Measurements from ENCODE around the gene RAB3IL1. TPM values are rescaled to one million over a fixed set of nuclear protein-coding genes. Genes with fewer than 3 reads are reported as not detected.

Gene RAB3IL1
- total RNA-seq, 1 donor, result not detected

DNA sequence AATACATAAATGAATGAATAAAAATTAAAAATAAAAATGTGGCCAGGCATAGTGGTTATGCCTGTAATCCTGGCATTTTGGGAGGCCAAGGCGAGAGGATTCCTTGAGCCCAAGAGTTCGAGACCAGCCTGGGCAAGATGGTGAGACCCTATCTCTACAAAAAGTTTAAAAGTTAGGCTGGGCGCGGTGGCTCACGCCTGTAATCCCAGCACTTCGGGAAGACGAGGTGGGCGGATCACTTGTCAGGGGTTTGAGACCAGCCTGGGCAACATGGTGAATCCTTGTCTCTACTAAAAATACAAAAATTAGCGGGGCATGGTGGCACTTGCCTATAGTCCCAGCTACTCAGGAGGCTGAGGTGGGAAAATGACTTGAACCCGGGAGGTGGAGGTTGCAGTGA is 23.1 kb upstream of the RAB3IL1 start:
- Histone ChIP-seq H3K9me3 (ENCODE audit: low read depth, low read length) (no peaks in the 10 kb centered on the region), H3K4me1 (ENCODE audit: insufficient read depth, low read length) (no peaks in the 10 kb centered on the region), H3K27me3 (ENCODE audit: insufficient read depth, low read length) (peaks cover 13% of the 10 kb centered on the region), H3K4me3 (ENCODE audit: low read length) (no peak overlapping the region)

DNA sequence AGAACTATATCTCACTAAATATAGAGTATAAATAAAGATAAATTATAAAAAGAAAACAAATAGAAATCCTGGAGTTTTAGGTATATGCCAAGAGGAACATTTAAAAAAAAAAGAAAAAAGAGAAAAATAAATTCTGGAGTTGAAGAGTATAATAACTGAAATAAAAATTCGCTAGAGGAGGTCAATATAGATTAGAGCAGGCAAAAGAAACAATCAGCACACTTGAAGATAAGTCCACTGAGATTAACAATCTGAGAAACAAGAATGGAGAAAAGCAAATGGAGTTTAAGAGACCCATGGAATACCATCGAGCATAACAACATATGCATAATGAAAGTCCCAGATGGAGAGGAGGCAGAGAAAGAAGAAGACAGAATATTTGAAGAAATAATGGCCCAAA is 18.5 kb upstream of the RAB3IL1 start:
- Histone ChIP-seq H3K27me3 (ENCODE audit: insufficient read depth, low read length) (peaks cover 18% of the 10 kb centered on the region), H3K9me3 (ENCODE audit: low read depth, low read length) (no peaks in the 10 kb centered on the region), H3K4me3 (ENCODE audit: low read length) (no peak overlapping the region), H3K4me1 (ENCODE audit: insufficient read depth, low read length) (no peaks in the 10 kb centered on the region)

GRCh38 chr11:61930933-61931332 is 13.6 kb upstream of the RAB3IL1 start:
- Histone ChIP-seq H3K27me3 (ENCODE audit: insufficient read depth, low read length) (peaks cover 6% of the 10 kb centered on the region), H3K4me1 (ENCODE audit: insufficient read depth, low read length) (no peaks in the 10 kb centered on the region), H3K4me3 (ENCODE audit: low read length) (no peak overlapping the region), H3K9me3 (ENCODE audit: low read depth, low read length) (no peaks in the 10 kb centered on the region)

GRCh38 chr11:61928606-61929005 is 11.2 kb upstream of the RAB3IL1 start:
- Histone ChIP-seq H3K9me3 (ENCODE audit: low read depth, low read length) (no peaks in the 10 kb centered on the region), H3K27me3 (ENCODE audit: insufficient read depth, low read length) (peaks cover 3% of the 10 kb centered on the region), H3K4me3 (ENCODE audit: low read length) (no peak overlapping the region), H3K4me1 (ENCODE audit: insufficient read depth, low read length) (no peaks in the 10 kb centered on the region)

- H3K27me3 ChIP-seq (ENCODE audit: insufficient read depth, low read length), result peaks cover 3% of the 10 kb centered on the region
- peaks cover 11% of the 10 kb centered on the region for H3K4me1 ChIP-seq (ENCODE audit: insufficient read depth, low read length)
- H3K9me3 ChIP-seq (ENCODE audit: low read depth, low read length), result no peaks in the 10 kb centered on the region
- no peak overlapping the region for H3K4me3 ChIP-seq (ENCODE audit: low read length)
Observed at GRCh38 chr11:61927501-61927900, 10.1 kb upstream of the RAB3IL1 start.

DNA sequence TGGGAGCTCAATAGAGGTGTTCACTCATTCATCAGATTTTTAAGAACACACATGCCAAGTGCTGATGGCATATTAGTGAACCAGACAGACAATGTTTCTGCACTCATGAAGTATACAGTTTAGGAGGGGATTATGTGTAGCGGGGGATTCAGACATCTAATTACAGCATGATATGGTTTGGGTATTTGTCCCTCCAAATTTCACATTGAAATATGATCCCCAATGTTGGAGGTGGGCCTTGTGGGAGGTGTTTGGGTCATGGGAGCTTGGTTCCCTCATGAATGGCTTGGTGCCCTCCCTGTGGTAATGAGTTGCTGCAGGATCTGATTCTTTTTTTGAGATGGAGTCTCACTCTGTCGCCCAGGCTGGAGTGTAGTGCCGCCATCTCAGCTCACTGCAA is 8.9 kb upstream of the RAB3IL1 start:
- Histone ChIP-seq H3K4me1 (ENCODE audit: insufficient read depth, low read length) (peaks cover 23% of the 10 kb centered on the region), H3K4me3 (ENCODE audit: low read length) (no peak overlapping the region), H3K9me3 (ENCODE audit: low read depth, low read length) (no peaks in the 10 kb centered on the region), H3K27me3 (ENCODE audit: insufficient read depth, low read length) (peaks cover 1% of the 10 kb centered on the region)

DNA sequence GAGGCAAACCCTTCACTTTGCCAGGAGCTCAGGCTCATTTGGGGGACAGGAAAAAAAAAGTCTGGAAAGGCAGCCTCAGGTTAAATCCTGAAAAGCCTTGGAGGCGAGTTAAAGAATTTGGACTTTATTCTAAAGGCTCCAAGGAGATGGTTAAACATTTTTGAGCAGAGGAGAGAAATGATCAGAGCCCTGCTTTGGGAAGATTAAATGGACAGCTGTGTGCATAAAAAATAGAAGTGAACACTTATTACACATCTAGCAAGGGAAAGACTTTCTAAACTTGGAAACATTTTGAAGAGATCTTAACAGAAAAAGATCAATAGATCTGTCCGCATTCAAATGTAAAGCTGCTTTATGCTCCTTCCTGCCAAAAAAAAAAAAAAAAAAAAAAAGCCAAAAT is 8.4 kb upstream of the RAB3IL1 start:
- Histone ChIP-seq H3K27me3 (ENCODE audit: insufficient read depth, low read length) (no peaks in the 10 kb centered on the region), H3K4me3 (ENCODE audit: low read length) (no peak overlapping the region), H3K9me3 (ENCODE audit: low read depth, low read length) (no peaks in the 10 kb centered on the region), H3K4me1 (ENCODE audit: insufficient read depth, low read length) (peaks cover 25% of the 10 kb centered on the region)

GRCh38 chr11:61924064-61924455 is 6.7 kb upstream of the RAB3IL1 start:
- H3K4me3 ChIP-seq (ENCODE audit: low read length), result no peak overlapping the region
- H3K27me3 ChIP-seq (ENCODE audit: insufficient read depth, low read length), result peaks cover 3% of the 10 kb centered on the region
- no peaks in the 10 kb centered on the region for H3K9me3 ChIP-seq (ENCODE audit: low read depth, low read length)
- peaks cover 25% of the 10 kb centered on the region for H3K4me1 ChIP-seq (ENCODE audit: insufficient read depth, low read length)

DNA sequence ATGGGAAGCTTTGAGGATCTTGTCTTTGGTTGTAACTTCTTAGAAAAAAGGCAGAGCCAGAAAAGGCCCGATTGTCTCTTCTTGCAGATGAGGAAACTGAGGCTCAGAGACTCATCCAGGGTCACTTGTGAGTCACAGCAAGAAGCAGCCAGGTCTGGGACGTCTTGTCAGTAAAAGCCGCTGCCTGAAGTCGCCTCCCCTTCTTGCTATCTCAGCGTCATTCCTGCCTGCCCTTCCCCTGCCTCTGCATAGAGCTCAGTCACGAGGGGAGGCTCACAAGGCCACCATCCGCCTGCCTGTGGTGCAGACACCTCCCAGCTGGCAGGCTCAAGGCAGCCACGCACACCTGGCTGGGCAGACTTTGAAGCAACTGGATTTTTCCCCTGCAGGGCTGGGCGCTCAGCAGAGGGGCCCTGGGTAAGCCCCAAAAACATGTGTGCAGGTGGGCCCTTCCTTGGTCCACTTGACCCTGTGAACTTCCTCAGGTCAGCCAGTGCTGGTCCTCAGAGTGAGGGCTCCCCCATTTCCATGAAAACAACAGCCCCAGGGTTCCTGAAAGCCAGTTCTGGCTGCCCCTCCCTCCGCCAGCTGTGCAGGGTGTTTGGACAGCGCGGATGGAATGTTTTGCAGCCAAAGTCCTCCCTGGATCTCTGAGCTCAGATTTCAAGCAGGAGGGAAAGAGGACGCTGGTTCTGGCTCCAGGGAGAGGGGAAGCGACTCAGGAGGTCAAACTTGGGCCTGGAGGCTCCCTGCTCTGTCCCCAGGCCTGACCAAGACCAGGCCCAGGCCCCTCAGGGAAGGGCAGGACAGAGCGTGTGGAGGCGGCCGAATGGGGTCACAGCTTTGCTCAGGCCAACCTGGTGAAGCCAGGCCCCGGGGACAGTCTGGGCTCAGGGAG is 6.0 kb upstream of the RAB3IL1 start:
- H3K27me3 ChIP-seq (ENCODE audit: insufficient read depth, low read length), result peaks cover 10% of the 10 kb centered on the region
- H3K4me1 ChIP-seq (ENCODE audit: insufficient read depth, low read length), result peaks cover 25% of the 10 kb centered on the region
- no peaks in the 10 kb centered on the region for H3K9me3 ChIP-seq (ENCODE audit: low read depth, low read length)
- H3K4me3 ChIP-seq (ENCODE audit: low read length), result no peak overlapping the region

DNA sequence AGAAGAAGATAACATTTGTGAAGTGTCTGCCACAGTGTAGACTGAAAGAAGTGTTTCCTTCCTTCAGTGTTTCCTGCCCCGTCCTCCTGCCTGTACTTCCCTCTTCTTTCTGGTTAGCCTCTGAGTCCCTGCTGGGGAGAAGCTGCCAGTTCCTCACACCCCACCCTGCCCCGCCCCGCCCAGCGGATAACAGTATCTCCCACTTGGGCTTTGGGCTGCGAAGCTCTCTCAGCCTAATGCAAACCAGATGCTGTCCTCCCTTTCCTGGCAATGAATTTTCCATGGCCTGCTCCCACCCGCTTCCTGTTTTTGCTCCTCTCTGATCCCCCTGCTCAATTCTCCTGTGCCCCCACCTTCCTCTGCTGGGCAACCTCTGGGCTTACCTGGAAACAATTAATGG is 5.2 kb upstream of the RAB3IL1 start:
- Histone ChIP-seq H3K9me3 (ENCODE audit: low read depth, low read length) (no peaks in the 10 kb centered on the region), H3K4me3 (ENCODE audit: low read length) (no peak overlapping the region), H3K27me3 (ENCODE audit: insufficient read depth, low read length) (peaks cover 18% of the 10 kb centered on the region), H3K4me1 (ENCODE audit: insufficient read depth, low read length) (peaks cover 29% of the 10 kb centered on the region)

DNA sequence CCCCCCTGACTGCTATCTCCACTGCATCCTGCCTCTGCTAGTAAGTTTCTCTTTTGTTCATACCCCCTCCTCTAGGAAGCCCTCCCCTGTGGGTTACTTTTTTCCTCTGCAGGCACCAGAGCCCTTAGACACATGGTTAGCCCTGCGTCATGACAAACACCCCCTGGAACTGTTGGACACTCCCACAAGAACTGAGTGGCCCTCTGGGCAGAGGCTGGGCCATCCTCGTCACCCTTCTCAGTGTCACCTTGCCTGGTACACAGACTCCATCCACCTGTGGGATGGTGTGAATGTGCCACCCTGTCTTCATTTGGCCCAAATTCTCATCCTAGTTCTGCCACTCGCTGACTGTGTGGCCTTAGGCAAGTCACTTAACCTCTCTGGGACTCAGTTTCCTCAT is 4.1 kb upstream of the RAB3IL1 start:
- H3K27me3 ChIP-seq (ENCODE audit: insufficient read depth, low read length), result peaks cover 22% of the 10 kb centered on the region

DNA sequence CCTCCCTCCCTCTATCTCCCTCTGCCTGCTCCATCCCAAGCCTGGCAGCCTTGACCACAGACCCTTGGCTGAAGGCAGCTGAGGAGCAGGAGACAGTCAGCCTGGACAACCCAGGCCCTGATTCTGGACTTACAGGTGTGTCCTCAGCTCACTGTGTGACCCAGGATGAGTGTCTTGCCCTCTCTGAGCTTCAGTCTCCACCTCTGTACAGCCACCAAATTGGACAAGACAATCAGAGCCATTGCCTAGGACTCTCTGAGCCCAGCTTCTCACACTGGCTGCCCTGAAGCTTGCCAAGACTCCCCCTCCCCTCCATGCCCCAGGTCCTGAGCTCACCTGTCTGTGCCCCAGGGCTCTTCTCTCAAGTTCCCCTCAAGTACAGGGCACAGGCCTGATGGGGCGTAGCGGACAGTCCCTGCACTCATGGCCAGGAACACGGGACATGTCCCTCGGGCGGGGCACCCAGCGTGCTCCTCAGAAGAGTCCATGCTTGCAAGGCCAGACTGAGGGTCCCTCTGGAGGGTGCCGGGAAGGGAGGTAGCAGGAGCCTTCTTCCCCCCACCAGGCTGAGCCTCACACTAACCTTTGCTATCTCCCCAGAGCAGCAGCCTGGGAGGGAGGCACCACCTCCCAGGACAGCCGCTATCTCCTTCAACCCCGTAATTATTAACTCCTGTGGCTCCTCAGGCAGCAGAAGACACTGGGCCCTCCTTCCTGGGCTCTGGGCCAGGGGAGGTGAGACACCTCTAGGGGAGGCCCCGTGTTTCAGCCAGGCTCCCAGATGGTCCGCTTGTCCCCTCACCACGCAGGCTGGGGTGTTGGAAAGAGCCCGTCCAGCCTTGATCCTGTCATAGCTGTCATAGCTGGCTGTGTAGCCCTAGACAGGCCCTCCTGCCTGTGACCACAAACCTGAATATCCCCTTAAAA is 2.6 kb upstream of the RAB3IL1 start:
- H3K27me3 ChIP-seq (ENCODE audit: insufficient read depth, low read length), result peaks cover 26% of the 10 kb centered on the region
- no peak overlapping the region for H3K4me3 ChIP-seq (ENCODE audit: low read length)
- no peaks in the 10 kb centered on the region for H3K9me3 ChIP-seq (ENCODE audit: low read depth, low read length)
- H3K4me1 ChIP-seq (ENCODE audit: insufficient read depth, low read length), result peaks cover 38% of the 10 kb centered on the region

More for the DNA sequence above, 4.1 kb upstream of the RAB3IL1 start:
- peaks cover 36% of the 10 kb centered on the region for H3K4me1 ChIP-seq (ENCODE audit: insufficient read depth, low read length)
- no peak overlapping the region for H3K4me3 ChIP-seq (ENCODE audit: low read length)
- H3K9me3 ChIP-seq (ENCODE audit: low read depth, low read length), result no peaks in the 10 kb centered on the region

DNA sequence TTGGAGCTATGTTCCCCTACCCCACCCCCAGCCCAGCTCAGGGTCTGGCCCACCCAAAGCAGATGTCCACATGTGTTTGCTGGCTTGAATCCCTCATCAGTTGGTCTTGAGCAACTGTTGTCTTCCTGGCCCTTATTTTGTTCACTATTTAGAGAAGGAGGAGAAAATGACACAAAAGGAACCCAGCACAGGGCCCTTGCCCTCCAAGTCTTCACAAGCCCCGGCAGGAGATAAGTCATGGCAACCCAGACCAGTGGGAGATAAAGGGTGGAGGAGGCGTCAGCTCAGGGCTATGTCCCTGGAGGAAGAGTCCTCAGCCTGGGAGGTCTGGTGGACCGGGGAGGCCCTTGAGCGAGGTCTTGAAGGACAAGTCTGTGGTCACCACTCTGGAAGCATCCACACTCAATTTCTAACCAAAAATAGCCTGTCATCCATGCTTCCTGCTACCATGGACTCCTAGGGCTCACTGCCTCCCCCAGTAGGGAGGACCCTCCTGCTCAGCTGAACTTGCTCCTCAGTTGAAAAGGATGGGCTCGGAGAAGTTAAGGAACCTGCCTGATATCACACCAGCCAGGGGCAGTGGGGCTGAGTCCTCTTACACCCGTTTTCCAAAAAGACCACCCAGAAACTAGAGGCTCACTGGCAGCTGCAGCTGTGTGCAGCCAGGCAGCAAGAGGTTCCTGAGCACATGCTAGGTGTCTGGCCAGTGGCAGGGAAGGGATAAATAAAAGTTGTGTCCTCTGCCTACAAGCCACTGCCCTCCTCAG is 1.8 kb upstream of the RAB3IL1 start:
- H3K9me3 ChIP-seq (ENCODE audit: low read depth, low read length), result no peaks in the 10 kb centered on the region
- H3K4me3 ChIP-seq (ENCODE audit: low read length), result no peak overlapping the region
- H3K4me1 ChIP-seq (ENCODE audit: insufficient read depth, low read length), result peaks cover 38% of the 10 kb centered on the region
- peaks cover 26% of the 10 kb centered on the region for H3K27me3 ChIP-seq (ENCODE audit: insufficient read depth, low read length)

GRCh38 chr11:61918251-61918937 is 1.0 kb upstream of the RAB3IL1 start:
- Histone ChIP-seq H3K9me3 (ENCODE audit: low read depth, low read length) (no peaks in the 10 kb centered on the region), H3K27me3 (ENCODE audit: insufficient read depth, low read length) (peaks cover 29% of the 10 kb centered on the region), H3K4me3 (ENCODE audit: low read length) (no peak overlapping the region), H3K4me1 (ENCODE audit: insufficient read depth, low read length) (peaks cover 36% of the 10 kb centered on the region)
